BLaER1 (cell line): ENCODE measurements around the gene SLC44A2.

ENCODE experiments used
- H3K27ac ChIP-seq: shearing (Covaris generic); formaldehyde crosslinking; 2 replicates; pipeline ENCODE4 v1.8.1; 2022
- H3K27me3 ChIP-seq: shearing (Covaris generic); formaldehyde crosslinking; 2 replicates; pipeline ENCODE4 v1.8.1; 2022
- H3K36me3 ChIP-seq: shearing (Covaris generic); formaldehyde crosslinking; 2 replicates; pipeline ENCODE4 v1.8.1; 2022
- H3K4me1 ChIP-seq: shearing (Covaris generic); formaldehyde crosslinking; 2 replicates; pipeline ENCODE4 v1.8.1; 2022
- H3K4me2 ChIP-seq: shearing (Covaris generic); formaldehyde crosslinking; 2 replicates; pipeline ENCODE4 v1.8.1; 2022
- H3K4me3 ChIP-seq: shearing (Covaris generic); formaldehyde crosslinking; 2 replicates; pipeline ENCODE4 v1.8.1; 2022
- H3K9ac ChIP-seq: shearing (Covaris generic); formaldehyde crosslinking; 2 replicates; pipeline ENCODE4 v1.8.1; 2022
- H3K9me3 ChIP-seq: shearing (Covaris generic); formaldehyde crosslinking; 2 replicates; pipeline ENCODE4 v1.8.1; 2022
- H4K20me1 ChIP-seq: shearing (Covaris generic); formaldehyde crosslinking; 2 replicates; pipeline ENCODE4 v1.8.1; 2022
- Cebpa-rat ChIP-seq: shearing (Covaris generic); IDR thresholded peaks from 2 replicates; pipeline ENCODE4 v1.8.1; 2022

SLC44A2 gene

GRCh38 chr19:10687518-10688288, 62.4 kb downstream of the SLC44A2 start:
- no peak for TF ChIP-seq Cebpa-rat
- Histone ChIP-seq H3K9ac (no peak overlapping the region), H3K4me3 (no peak overlapping the region), H3K4me2 (no peak overlapping the region), H3K4me1 (no peaks in the 10 kb centered on the region), H3K36me3 (peaks cover 100% of the 10 kb centered on the region), H3K27ac (no peak overlapping the region), H3K27me3 (no peaks in the 10 kb centered on the region), H4K20me1 (peaks cover 100% of the 10 kb centered on the region), H3K9me3 (no peaks in the 10 kb centered on the region)

- H3K9ac ChIP-seq = no peak overlapping the region
- no peak overlapping the region for H3K27ac ChIP-seq
- H3K27me3 ChIP-seq = no peaks in the 10 kb centered on the region
- H3K9me3 ChIP-seq = no peaks in the 10 kb centered on the region
- peaks cover 100% of the 10 kb centered on the region for H4K20me1 ChIP-seq
- no peak overlapping the region for H3K4me2 ChIP-seq
- H3K4me3 ChIP-seq = no peak overlapping the region
- H3K4me1 ChIP-seq = no peaks in the 10 kb centered on the region
- no peak for TF ChIP-seq Cebpa-rat
- H3K36me3 ChIP-seq = peaks cover 97% of the 10 kb centered on the region
Observed at GRCh38 chr19:10688545-10689280, 63.4 kb downstream of the SLC44A2 start.

GRCh38 chr19:10690341-10690781, 65.0 kb downstream of the SLC44A2 start:
- no peak for TF ChIP-seq Cebpa-rat
- no peak overlapping the region for H3K27ac ChIP-seq
- no peaks in the 10 kb centered on the region for H3K27me3 ChIP-seq
- peaks cover 7% of the 10 kb centered on the region for H3K4me1 ChIP-seq
- H3K4me2 ChIP-seq = no peak overlapping the region
- peaks cover 80% of the 10 kb centered on the region for H3K36me3 ChIP-seq
- no peak overlapping the region for H3K4me3 ChIP-seq
- H3K9me3 ChIP-seq = no peaks in the 10 kb centered on the region
- H3K9ac ChIP-seq = no peak overlapping the region
- peaks cover 100% of the 10 kb centered on the region for H4K20me1 ChIP-seq

GRCh38 chr19:10691178-10691881, 66.0 kb downstream of the SLC44A2 start:
- H3K27ac ChIP-seq = no peak overlapping the region
- no peaks in the 10 kb centered on the region for H3K27me3 ChIP-seq
- H3K4me3 ChIP-seq = no peak overlapping the region
- H3K9me3 ChIP-seq = no peaks in the 10 kb centered on the region
- H3K4me2 ChIP-seq = no peak overlapping the region
- H3K9ac ChIP-seq = no peak overlapping the region
- H3K36me3 ChIP-seq = peaks cover 71% of the 10 kb centered on the region
- H4K20me1 ChIP-seq = peaks cover 100% of the 10 kb centered on the region
- TF ChIP-seq Cebpa-rat = no peak
- peaks cover 14% of the 10 kb centered on the region for H3K4me1 ChIP-seq

- H3K4me3 ChIP-seq = no peak overlapping the region
- peaks cover 100% of the 10 kb centered on the region for H4K20me1 ChIP-seq
- no peak for TF ChIP-seq Cebpa-rat
- H3K27me3 ChIP-seq = no peaks in the 10 kb centered on the region
- peaks cover 14% of the 10 kb centered on the region for H3K4me1 ChIP-seq
- peaks cover 65% of the 10 kb centered on the region for H3K36me3 ChIP-seq
- H3K4me2 ChIP-seq = no peak overlapping the region
- no peak overlapping the region for H3K9ac ChIP-seq
- no peak overlapping the region for H3K27ac ChIP-seq
- no peaks in the 10 kb centered on the region for H3K9me3 ChIP-seq
Observed at GRCh38 chr19:10691883-10692282, 66.5 kb downstream of the SLC44A2 start.

- no peak overlapping the region for H3K27ac ChIP-seq
- no peaks in the 10 kb centered on the region for H3K9me3 ChIP-seq
- no peak overlapping the region for H3K9ac ChIP-seq
- H3K27me3 ChIP-seq = no peaks in the 10 kb centered on the region
- H3K4me2 ChIP-seq = no peak overlapping the region
- H3K4me3 ChIP-seq = no peak overlapping the region
- peaks cover 14% of the 10 kb centered on the region for H3K4me1 ChIP-seq
- no peak for TF ChIP-seq Cebpa-rat
- peaks cover 97% of the 10 kb centered on the region for H4K20me1 ChIP-seq
- peaks cover 56% of the 10 kb centered on the region for H3K36me3 ChIP-seq
Observed at GRCh38 chr19:10692673-10693264, 67.4 kb downstream of the SLC44A2 start.
